ENCODE results near the gene LHX4. TPM values are rescaled to one million over a fixed set of nuclear protein-coding genes. Genes with fewer than 3 reads are reported as not detected.

The LHX4 gene
- total and polyA plus RNA-seq, 2 of the 8 experiments (the other 6 are each of a cell fraction or from before 2014, with no cell fraction given), result 0.85 to 4.9 TPM

DNA sequence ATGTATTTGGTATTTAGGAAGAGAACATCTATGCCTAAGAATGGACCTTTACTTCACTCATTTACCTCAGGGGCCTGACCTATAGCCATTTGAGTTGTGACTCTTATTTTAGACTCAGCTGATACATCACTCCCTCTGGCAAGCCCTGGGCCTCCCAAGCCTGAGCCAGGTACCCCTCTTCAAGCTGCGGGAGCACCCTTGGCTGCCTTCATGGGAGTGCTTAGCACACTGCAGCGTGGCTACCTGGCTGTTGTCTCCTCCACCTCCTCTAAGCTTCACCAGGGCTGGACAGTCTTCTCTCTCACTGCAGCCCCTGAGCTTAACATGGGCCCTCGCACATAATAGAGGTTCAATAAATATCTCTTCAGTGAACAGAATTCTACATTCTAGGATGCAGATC is 23.5 kb upstream of the LHX4 start:
- no peaks in the 10 kb centered on the region for H3K9me3 ChIP-seq (ENCODE audit: insufficient read depth in 2 of 2, low read depth in 1 of 2, low read length in 1 of 2)
- no peak overlapping the region for H2AK5ac ChIP-seq (ENCODE audit: low read depth, low read length)
- no peaks in the 10 kb centered on the region for H3K36me3 ChIP-seq (ENCODE audit: control insufficient read depth in 2 of 4, insufficient read depth in 4 of 4, low read length in 3 of 4)
- DNase-seq (ENCODE audit: low read depth in 1 of 2, low spot score in 2 of 2) (no peak), FAIRE-seq (no peak)
- no peak overlapping the region for H3K9ac ChIP-seq (replicated peaks in 1 of 4; ENCODE audit: extremely low read depth in 1 of 4, low read depth in 3 of 4, low read length in 3 of 4)
- H3K4me2 ChIP-seq (ENCODE audit: insufficient read depth in 1 of 2, low read depth in 2 of 2, low read length in 2 of 2), result no peak overlapping the region
- H2BK20ac ChIP-seq (ENCODE audit: low read length), result no peak overlapping the region
- WGBS, 2 experiments (ENCODE audit: extremely low coverage in 1 of 2, insufficient coverage in 1 of 2, insufficient read length in 1 of 2, insufficient replicate concordance in 2 of 2, low coverage in 1 of 2, low lambda C conversion rate in 2 of 2, missing lambda C conversion rate in 1 of 2), result 92% methylated on average over 3 of the region's 3 CpGs; no CpG with 5 or more reads in 1 of the 2 experiments
- no peak overlapping the region for H3K56ac ChIP-seq (replicated peaks; ENCODE audit: insufficient read length, low read depth, low read length)
- POLR2A ChIA-PET (ENCODE audit: partially characterized antibody), result no interaction called here
- no peak overlapping the region for H2BK12ac ChIP-seq (ENCODE audit: low read depth, low read length)
- no peak overlapping the region for H3K18ac ChIP-seq (ENCODE audit: extremely low read depth, low read length)
- H3K23me2 ChIP-seq (ENCODE audit: low read depth, low read length), result no peaks in the 10 kb centered on the region
- H3K4ac ChIP-seq (replicated peaks; ENCODE audit: insufficient read length, low read depth, low read length), result no peak overlapping the region
- no peak overlapping the region for H3K27ac ChIP-seq (ENCODE audit: low read depth, low read length)
- CTCF ChIA-PET (ENCODE audit: partially characterized antibody), result interaction anchor here (0.7 to 14.4 kb wide), 9 partner anchors 9 to 209 kb away, joined by 3 to 160 read pairs (median 4); no protein-coding TSS in a partner anchor
- no peak overlapping the region for H2BK120ac ChIP-seq (replicated peaks; ENCODE audit: low read depth, low read length)
- H4K20me1 ChIP-seq (replicated peaks in 1 of 2; ENCODE audit: control insufficient read depth in 1 of 2, insufficient read depth in 2 of 2, low read length in 2 of 2), result no peaks in the 10 kb centered on the region
- H3K4me3 ChIP-seq (ENCODE audit: extremely low read depth in 1 of 4, insufficient read depth in 2 of 4, low read depth in 3 of 4, low read length in 4 of 4), result no peak overlapping the region
- no peak overlapping the region for H4K5ac ChIP-seq (ENCODE audit: insufficient read length, low read depth, low read length)
- TF ChIP-seq YY1 (IDR thresholded peaks at IDR 0.05; ENCODE audit: low read depth, low read length) (no peak), BACH1 (IDR thresholded peaks at IDR 0.05; ENCODE audit: low read length) (no peak), HDAC6 (IDR thresholded peaks at IDR 0.05; ENCODE audit: low read depth, low read length) (no peak), EZH2 (IDR thresholded peaks at IDR 0.05; ENCODE audit: low read depth, low read length, severe bottlenecking) (no peak), SP1 (IDR thresholded peaks at IDR 0.05; ENCODE audit: low read depth, low read length) (no peak), JUN (IDR thresholded peaks at IDR 0.05; ENCODE audit: low read depth, low read length) (no peak), NRF1 (IDR thresholded peaks at IDR 0.05; ENCODE audit: low read depth, low read length) (no peak), NANOG (IDR thresholded peaks at IDR 0.05; ENCODE audit: insufficient read depth, low read depth, low read length, poor library complexity, severe bottlenecking) (no peak), CBX8 (IDR thresholded peaks at IDR 0.05; ENCODE audit: borderline replicate concordance, low read depth, low read length) (no peak), TCF12 (IDR thresholded peaks at IDR 0.05; ENCODE audit: low read depth, low read length) (no peak), RFX5 (IDR thresholded peaks at IDR 0.05; ENCODE audit: borderline replicate concordance, low read depth, low read length) (no peak), TAF7 (optimal IDR thresholded peaks at IDR 0.05; ENCODE audit: borderline replicate concordance, low read depth, low read length) (no peak)
- TF ChIP-seq, protein P1, sequence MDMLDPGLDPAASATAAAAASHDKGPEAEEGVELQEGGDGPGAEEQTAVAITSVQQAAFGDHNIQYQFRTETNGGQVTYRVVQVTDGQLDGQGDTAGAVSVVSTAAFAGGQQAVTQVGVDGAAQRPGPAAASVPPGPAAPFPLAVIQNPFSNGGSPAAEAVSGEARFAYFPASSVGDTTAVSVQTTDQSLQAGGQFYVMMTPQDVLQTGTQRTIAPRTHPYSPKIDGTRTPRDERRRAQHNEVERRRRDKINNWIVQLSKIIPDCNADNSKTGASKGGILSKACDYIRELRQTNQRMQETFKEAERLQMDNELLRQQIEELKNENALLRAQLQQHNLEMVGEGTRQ (IDR thresholded peaks at IDR 0.05; ENCODE audit: low read length), result no peak
- H3K14ac ChIP-seq (ENCODE audit: insufficient read length), result no peak overlapping the region
- no peaks in the 10 kb centered on the region for H3K79me1 ChIP-seq (ENCODE audit: low read depth, low read length)
- H2AFZ ChIP-seq (ENCODE audit: low read length), result no peak overlapping the region
- H3K4me1 ChIP-seq (replicated peaks in 1 of 4; ENCODE audit: control insufficient read depth in 3 of 4, insufficient read depth in 4 of 4, low read length in 3 of 4), result no peaks in the 10 kb centered on the region
- no peaks in the 10 kb centered on the region for H3K79me2 ChIP-seq (ENCODE audit: control insufficient read depth in 1 of 2, insufficient read depth in 2 of 2, low read length in 2 of 2)
- no peak overlapping the region for H3K23ac ChIP-seq (ENCODE audit: insufficient read length)
- no peak overlapping the region for H2BK5ac ChIP-seq (ENCODE audit: low read depth, low read length)
- H3K27me3 ChIP-seq (replicated peaks in 1 of 4; ENCODE audit: control insufficient read depth in 3 of 4, extremely low read depth in 1 of 4, insufficient read depth in 3 of 4, low read length in 3 of 4), result no peaks in the 10 kb centered on the region
- no peak overlapping the region for H4K91ac ChIP-seq (replicated peaks; ENCODE audit: insufficient read length, low read length)
- H2BK15ac ChIP-seq (ENCODE audit: low read length), result no peak overlapping the region
- H4K8ac ChIP-seq (ENCODE audit: extremely low read depth, insufficient read depth, low read length), result no peak overlapping the region

All from H1 (cell line).